ENCODE results near the gene PGM1.
A peak's percentile ranks its signal among the peaks of the same experiment; 100 is the strongest.

Gene PGM1

GRCh38 chr1:63669151-63669961 lies 76.1 kb downstream of the PGM1 start:
- DNase-seq = no peak

- no peak for DNase-seq
These were observed 77.0 kb downstream of the PGM1 start for GRCh38 chr1:63670164-63670563.

- no peak for DNase-seq
These were observed 78.3 kb downstream of the PGM1 start for GRCh38 chr1:63671514-63671913.

GRCh38 chr1:63674238-63674864 lies 81.1 kb downstream of the PGM1 start:
- DNase-seq = peak in 1 of 2 donors; percentile 9

- DNase-seq = no peak
These were observed 81.7 kb downstream of the PGM1 start for GRCh38 chr1:63674865-63675419.

- DNase-seq = no peak
These were observed 82.3 kb downstream of the PGM1 start for GRCh38 chr1:63675420-63675931.

GRCh38 chr1:63677497-63677896 lies 84.3 kb downstream of the PGM1 start:
- DNase-seq = no peak

- no peak for DNase-seq
These were observed 85.0 kb downstream of the PGM1 start for GRCh38 chr1:63678200-63678599.

GRCh38 chr1:63679076-63679475 lies 85.9 kb downstream of the PGM1 start:
- DNase-seq = no peak

- no peak for DNase-seq
These were observed 86.4 kb downstream of the PGM1 start for GRCh38 chr1:63679589-63679988.

- DNase-seq = no peak
These were observed 89.7 kb downstream of the PGM1 start for GRCh38 chr1:63682936-63683335.

- no peak for DNase-seq
These were observed 90.5 kb downstream of the PGM1 start for GRCh38 chr1:63683759-63684158.

- DNase-seq = no peak
These were observed 93.5 kb downstream of the PGM1 start for GRCh38 chr1:63686696-63687095.

- DNase-seq = no peak
These were observed 95.2 kb downstream of the PGM1 start for GRCh38 chr1:63688302-63688890.

GRCh38 chr1:63690966-63691700 lies 97.9 kb downstream of the PGM1 start:
- no peak for DNase-seq

GRCh38 chr1:63691701-63692425 lies 98.7 kb downstream of the PGM1 start:
- peak; percentile 77 to 83 for DNase-seq

- DNase-seq = peak; percentile 69 to 75
These were observed 100.8 kb downstream of the PGM1 start for GRCh38 chr1:63693944-63694571.

- no peak for DNase-seq
These were observed 105.0 kb downstream of the PGM1 start for GRCh38 chr1:63698001-63698838.

GRCh38 chr1:63701187-63701586 lies 108.0 kb downstream of the PGM1 start:
- DNase-seq = no peak

- no peak for DNase-seq
These were observed 110.5 kb downstream of the PGM1 start for GRCh38 chr1:63703701-63704107.

All from inflammatory macrophage (primary cell).